DOHH2 (cell line): ENCODE results near the gene GUCY2D.

Experiments
- EZH2phosphoT487 ChIP-seq: fragments of 200-600 bp; sonication (generic); IDR thresholded peaks from 2 replicates; pipeline ENCODE4 v1.6.1; 2017; ENCODE audit warnings: borderline replicate concordance, mild to moderate bottlenecking, antibody characterized with exemption, low read length, moderate library complexity, mixed read lengths
- TF ChIP-seq, protein P1 (sequence below): fragments of 200-600 bp; sonication (generic); IDR thresholded peaks from one replicate; pipeline ENCODE4 v1.5.1; 2014; ENCODE audit warnings: antibody characterized with exemption, mild to moderate bottlenecking, low read depth, low read length; ENCODE audit not compliant: poor library complexity, severe bottlenecking

DNA sequence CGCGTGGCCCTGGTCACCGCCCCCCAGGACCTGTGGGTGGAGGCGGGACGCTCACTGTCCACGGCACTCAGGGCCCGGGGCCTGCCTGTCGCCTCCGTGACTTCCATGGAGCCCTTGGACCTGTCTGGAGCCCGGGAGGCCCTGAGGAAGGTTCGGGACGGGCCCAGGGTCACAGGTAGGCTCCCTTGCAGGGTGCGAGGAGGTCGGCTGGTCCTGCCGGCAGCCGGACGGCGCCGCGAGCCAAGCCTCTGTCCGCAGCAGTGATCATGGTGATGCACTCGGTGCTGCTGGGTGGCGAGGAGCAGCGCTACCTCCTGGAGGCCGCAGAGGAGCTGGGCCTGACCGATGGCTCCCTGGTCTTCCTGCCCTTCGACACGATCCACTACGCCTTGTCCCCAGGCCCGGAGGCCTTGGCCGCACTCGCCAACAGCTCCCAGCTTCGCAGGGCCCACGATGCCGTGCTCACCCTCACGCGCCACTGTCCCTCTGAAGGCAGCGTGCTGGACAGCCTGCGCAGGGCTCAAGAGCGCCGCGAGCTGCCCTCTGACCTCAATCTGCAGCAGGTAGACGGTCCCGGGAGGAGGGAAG, 1.3 kb downstream of the GUCY2D start:
- TF ChIP-seq, protein P1, sequence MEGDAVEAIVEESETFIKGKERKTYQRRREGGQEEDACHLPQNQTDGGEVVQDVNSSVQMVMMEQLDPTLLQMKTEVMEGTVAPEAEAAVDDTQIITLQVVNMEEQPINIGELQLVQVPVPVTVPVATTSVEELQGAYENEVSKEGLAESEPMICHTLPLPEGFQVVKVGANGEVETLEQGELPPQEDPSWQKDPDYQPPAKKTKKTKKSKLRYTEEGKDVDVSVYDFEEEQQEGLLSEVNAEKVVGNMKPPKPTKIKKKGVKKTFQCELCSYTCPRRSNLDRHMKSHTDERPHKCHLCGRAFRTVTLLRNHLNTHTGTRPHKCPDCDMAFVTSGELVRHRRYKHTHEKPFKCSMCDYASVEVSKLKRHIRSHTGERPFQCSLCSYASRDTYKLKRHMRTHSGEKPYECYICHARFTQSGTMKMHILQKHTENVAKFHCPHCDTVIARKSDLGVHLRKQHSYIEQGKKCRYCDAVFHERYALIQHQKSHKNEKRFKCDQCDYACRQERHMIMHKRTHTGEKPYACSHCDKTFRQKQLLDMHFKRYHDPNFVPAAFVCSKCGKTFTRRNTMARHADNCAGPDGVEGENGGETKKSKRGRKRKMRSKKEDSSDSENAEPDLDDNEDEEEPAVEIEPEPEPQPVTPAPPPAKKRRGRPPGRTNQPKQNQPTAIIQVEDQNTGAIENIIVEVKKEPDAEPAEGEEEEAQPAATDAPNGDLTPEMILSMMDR: no peak
- TF ChIP-seq EZH2phosphoT487: no peak
